Measurements from ENCODE around the gene AGBL1. TPM values are rescaled to one million over a fixed set of nuclear protein-coding genes. Genes with fewer than 3 reads are reported as not detected.

AGBL1 gene
- total RNA-seq, 2 donors from 2014 or later, result not detected

DNA sequence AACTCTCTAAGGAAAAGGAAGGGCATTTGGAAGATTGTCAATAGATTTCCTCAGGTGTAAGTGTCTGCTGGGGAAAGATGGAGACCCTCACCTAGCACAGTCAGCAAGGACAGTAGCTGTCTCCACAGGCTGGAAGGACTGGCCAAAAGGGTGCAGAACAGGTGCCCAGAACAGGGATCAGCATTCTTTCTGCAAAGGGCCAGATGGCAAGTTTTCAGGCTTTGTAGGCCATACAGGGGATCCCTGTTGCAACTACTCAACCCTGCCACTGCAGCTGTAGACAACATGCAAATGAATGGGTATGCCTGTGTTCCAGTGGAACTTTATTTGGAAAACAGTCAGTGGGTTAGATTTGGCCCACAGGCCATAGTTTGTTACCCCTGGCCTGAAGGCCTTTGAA, 8.1 kb downstream of the AGBL1 start:
- DNase-seq (no peak), ATAC-seq (no peak)
- TF ChIP-seq, protein P1, sequence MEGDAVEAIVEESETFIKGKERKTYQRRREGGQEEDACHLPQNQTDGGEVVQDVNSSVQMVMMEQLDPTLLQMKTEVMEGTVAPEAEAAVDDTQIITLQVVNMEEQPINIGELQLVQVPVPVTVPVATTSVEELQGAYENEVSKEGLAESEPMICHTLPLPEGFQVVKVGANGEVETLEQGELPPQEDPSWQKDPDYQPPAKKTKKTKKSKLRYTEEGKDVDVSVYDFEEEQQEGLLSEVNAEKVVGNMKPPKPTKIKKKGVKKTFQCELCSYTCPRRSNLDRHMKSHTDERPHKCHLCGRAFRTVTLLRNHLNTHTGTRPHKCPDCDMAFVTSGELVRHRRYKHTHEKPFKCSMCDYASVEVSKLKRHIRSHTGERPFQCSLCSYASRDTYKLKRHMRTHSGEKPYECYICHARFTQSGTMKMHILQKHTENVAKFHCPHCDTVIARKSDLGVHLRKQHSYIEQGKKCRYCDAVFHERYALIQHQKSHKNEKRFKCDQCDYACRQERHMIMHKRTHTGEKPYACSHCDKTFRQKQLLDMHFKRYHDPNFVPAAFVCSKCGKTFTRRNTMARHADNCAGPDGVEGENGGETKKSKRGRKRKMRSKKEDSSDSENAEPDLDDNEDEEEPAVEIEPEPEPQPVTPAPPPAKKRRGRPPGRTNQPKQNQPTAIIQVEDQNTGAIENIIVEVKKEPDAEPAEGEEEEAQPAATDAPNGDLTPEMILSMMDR (IDR thresholded peaks at IDR 0.05), result no peak
- TF ChIP-seq POLR2A (IDR thresholded peaks at IDR 0.05), result no peak
- Histone ChIP-seq H3K4me3 (no peak overlapping the region), H3K36me3 (replicated peaks in 1 of 2; ENCODE audit: insufficient read depth in 1 of 2, low read depth in 2 of 2) (no peaks in the 10 kb centered on the region), H3K4me1 (no peaks in the 10 kb centered on the region), H3K27ac (no peak overlapping the region), H3K9me3 (no peaks in the 10 kb centered on the region), H3K27me3 (no peaks in the 10 kb centered on the region)
- intact Hi-C loops (cut with DNase I), result no loop called here

DNA sequence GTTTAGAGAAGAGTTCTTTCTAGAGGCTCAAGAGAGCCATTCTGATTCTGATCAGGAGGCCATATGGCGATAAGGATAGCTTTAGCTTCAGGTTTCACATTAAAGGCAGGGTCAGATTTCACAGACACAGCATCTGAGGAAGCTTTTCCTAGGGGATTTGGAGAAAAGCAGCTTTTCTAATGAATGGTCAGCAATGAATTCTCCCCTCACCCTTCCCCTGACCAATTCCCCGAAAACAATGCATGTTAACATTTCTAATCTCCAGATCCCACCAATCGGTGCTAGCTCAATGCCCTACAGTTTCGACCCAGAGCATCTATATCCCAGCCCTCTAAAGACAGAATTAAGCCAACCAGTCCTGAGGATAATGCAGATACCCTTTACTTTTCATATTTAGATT, 9.8 kb downstream of the AGBL1 start:
- intact Hi-C loops (cut with DNase I), result no loop called here
- Histone ChIP-seq H3K4me1 (no peaks in the 10 kb centered on the region), H3K36me3 (replicated peaks in 1 of 2; ENCODE audit: insufficient read depth in 1 of 2, low read depth in 2 of 2) (no peaks in the 10 kb centered on the region), H3K4me3 (no peak overlapping the region), H3K27me3 (no peaks in the 10 kb centered on the region), H3K27ac (no peak overlapping the region), H3K9me3 (no peaks in the 10 kb centered on the region)
- TF ChIP-seq, protein P1 (IDR thresholded peaks at IDR 0.05), result no peak
- TF ChIP-seq POLR2A (IDR thresholded peaks at IDR 0.05), result no peak
- 30 to 34% methylated on average over 4 of the region's 4 CpGs for WGBS, 2 donors
- DNase-seq (no peak), ATAC-seq (no peak)

DNA sequence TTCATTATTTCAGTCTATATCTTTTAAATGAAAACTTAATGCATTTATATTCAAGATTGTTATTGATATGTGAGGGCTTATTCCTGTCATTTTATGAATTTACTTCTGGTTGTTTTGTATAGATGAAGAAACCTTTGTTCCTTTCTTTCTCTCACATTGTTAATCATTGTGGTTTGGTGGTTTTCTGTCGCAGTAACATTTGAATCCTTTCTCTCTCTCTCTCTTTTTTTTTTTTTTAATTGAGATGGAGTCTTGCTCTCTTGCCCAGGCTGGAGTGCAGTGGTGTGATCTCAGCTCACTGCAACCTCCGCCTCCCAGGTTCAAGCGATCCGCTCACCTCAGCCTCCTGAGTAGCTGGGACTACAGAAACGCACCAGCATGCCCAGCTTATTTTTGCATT, 22.1 kb downstream of the AGBL1 start:
- WGBS, 2 donors, result 71 to 87% methylated on average over 4 to 5 of the region's 5 CpGs
- ATAC-seq, result no peak
- no peak for DNase-seq
- Histone ChIP-seq H3K27me3 (no peaks in the 10 kb centered on the region), H3K27ac (no peak overlapping the region), H3K4me1 (no peaks in the 10 kb centered on the region), H3K4me3 (no peak overlapping the region), H3K36me3 (replicated peaks in 1 of 2; ENCODE audit: insufficient read depth in 1 of 2, low read depth in 2 of 2) (no peaks in the 10 kb centered on the region), H3K9me3 (peaks cover 0 to 8% (median 0%) of the 10 kb centered on the region in 3 donors)
- intact Hi-C loops (cut with DNase I), result no loop called here
- TF ChIP-seq, protein P1 (IDR thresholded peaks at IDR 0.05), result no peak
- no peak for TF ChIP-seq POLR2A (IDR thresholded peaks at IDR 0.05)

DNA sequence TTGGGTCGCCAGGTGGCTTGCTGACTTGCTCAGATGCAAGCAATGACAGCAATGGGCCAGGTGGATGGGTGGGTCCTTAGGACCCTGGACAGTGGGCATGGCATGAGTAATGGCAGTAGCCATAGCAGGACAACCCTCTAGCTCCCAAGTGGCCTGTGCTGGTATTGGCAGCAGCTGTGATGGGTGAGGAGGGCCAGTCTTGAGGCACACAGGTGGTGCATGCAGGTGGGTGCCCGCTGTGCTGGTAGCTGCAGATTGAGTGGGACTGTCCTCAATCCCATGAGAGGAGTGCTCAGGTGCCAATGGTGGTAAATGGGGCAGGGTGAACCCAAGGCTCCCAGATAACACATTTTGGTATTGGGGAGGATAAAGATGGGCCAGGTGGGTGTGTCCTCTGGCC, 24.2 kb downstream of the AGBL1 start:
- ATAC-seq (no peak), DNase-seq (no peak)
- Histone ChIP-seq H3K9me3 (peaks cover 0 to 8% (median 0%) of the 10 kb centered on the region in 3 donors), H3K27ac (no peak overlapping the region), H3K4me1 (no peaks in the 10 kb centered on the region), H3K27me3 (no peaks in the 10 kb centered on the region), H3K4me3 (no peak overlapping the region), H3K36me3 (replicated peaks in 1 of 2; ENCODE audit: insufficient read depth in 1 of 2, low read depth in 2 of 2) (no peaks in the 10 kb centered on the region)
- WGBS, 2 donors, result 83 to 93% methylated on average over 1 to 2 of the region's 2 CpGs
- intact Hi-C loops (cut with DNase I), result no loop called here
- TF ChIP-seq, protein P1 (IDR thresholded peaks at IDR 0.05), result no peak
- TF ChIP-seq POLR2A (IDR thresholded peaks at IDR 0.05), result no peak

GRCh38 chr15:86106306-86106705, 26.6 kb downstream of the AGBL1 start:
- H3K27me3 ChIP-seq, result no peaks in the 10 kb centered on the region
- no peaks in the 10 kb centered on the region for H3K4me1 ChIP-seq
- TF ChIP-seq, protein P1 (IDR thresholded peaks at IDR 0.05), result no peak
- no peak for TF ChIP-seq POLR2A (IDR thresholded peaks at IDR 0.05)
- no peak for ATAC-seq
- DNase-seq, result no peak
- H3K4me3 ChIP-seq, result no peak overlapping the region
- intact Hi-C loops (cut with DNase I), result no loop called here
- WGBS, 2 donors, result 65 to 67% methylated on average over 4 of the region's 4 CpGs
- peaks cover 0 to 8% (median 0%) of the 10 kb centered on the region in 3 donors for H3K9me3 ChIP-seq
- no peaks in the 10 kb centered on the region for H3K36me3 ChIP-seq (replicated peaks in 1 of 2; ENCODE audit: insufficient read depth in 1 of 2, low read depth in 2 of 2)
- no peak overlapping the region for H3K27ac ChIP-seq
